ENCODE results near the gene CXorf51B.

DNA sequence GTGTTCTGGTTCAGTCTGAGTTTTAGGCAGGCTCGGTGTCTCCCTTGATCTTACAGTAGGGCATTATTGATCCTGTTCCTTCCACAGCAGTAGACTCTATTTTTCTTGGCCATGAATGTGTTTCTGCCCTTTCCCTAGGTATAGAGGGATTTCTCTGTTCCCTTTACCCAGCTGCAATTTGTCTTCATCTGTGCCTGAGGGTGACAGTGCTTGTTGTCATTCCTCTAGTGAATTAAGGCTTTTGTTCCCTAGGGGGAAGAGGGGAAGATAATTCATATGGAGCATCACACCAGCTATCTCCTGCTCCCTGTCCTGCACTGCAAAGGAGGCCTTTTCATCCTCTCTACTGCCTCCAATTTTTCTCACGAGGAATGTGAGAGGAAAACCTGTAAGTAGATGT is 44.7 kb downstream of the CXorf51B start:
- TF ChIP-seq EZH2 (IDR thresholded peaks at IDR 0.05; ENCODE audit: borderline replicate concordance, low read length), result no peak
- TF ChIP-seq, protein P1, sequence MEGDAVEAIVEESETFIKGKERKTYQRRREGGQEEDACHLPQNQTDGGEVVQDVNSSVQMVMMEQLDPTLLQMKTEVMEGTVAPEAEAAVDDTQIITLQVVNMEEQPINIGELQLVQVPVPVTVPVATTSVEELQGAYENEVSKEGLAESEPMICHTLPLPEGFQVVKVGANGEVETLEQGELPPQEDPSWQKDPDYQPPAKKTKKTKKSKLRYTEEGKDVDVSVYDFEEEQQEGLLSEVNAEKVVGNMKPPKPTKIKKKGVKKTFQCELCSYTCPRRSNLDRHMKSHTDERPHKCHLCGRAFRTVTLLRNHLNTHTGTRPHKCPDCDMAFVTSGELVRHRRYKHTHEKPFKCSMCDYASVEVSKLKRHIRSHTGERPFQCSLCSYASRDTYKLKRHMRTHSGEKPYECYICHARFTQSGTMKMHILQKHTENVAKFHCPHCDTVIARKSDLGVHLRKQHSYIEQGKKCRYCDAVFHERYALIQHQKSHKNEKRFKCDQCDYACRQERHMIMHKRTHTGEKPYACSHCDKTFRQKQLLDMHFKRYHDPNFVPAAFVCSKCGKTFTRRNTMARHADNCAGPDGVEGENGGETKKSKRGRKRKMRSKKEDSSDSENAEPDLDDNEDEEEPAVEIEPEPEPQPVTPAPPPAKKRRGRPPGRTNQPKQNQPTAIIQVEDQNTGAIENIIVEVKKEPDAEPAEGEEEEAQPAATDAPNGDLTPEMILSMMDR (IDR thresholded peaks at IDR 0.05; ENCODE audit: low read length), result no peak
